Stomach (tissue), 4 donors: ENCODE data around the gene SLC23A1.

ENCODE experiments used
- EP300 ChIP-seq: sonication (generic); formaldehyde crosslinking; IDR thresholded peaks from one replicate; pipeline ENCODE4 v1.6.1; 2017; ENCODE audit warnings: antibody characterized with exemption
- POLR2A ChIP-seq, 4 donors: fragments of 450-650 bp; IDR thresholded peaks; one replicate each; pipeline ENCODE4 v1.6.1; 2016; ENCODE audit warnings: antibody characterized with exemption in 4 of 4, control low read depth in 2 of 4, mild to moderate bottlenecking in 1 of 4, moderate library complexity in 1 of 4
- TF ChIP-seq, protein P1 (sequence below), 7 experiments: fragments of 450-650 bp in 4 of 7; fragments of 200-600 bp in 3 of 7; sonication (generic) in 3 of 7; IDR thresholded peaks; one replicate each; pipeline ENCODE4 v1.5.1; 2016 to 2019; ENCODE audit warnings: antibody characterized with exemption in 7 of 7, control low read depth in 2 of 7, mild to moderate bottlenecking in 1 of 7

DNA sequence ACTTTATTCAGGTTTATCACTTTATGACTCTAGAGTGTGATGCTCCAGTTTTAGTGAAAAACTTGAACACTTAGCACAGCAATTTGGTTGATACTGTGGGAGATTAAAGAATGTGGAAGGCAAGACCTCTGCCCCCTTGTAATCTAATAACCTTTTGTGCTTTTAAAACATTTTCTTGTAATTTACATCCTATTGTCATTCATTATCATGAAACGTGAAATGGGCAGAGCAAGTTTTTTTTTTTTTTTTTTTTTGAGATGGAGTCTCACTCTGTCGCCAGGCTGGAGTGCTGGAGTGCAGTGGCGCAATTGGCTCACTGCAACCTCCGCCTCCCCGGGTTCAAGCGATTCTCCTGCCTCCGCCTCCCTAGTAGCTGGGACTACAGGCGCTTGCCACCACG, 39.6 kb downstream of the SLC23A1 start:
- TF ChIP-seq, protein P1, sequence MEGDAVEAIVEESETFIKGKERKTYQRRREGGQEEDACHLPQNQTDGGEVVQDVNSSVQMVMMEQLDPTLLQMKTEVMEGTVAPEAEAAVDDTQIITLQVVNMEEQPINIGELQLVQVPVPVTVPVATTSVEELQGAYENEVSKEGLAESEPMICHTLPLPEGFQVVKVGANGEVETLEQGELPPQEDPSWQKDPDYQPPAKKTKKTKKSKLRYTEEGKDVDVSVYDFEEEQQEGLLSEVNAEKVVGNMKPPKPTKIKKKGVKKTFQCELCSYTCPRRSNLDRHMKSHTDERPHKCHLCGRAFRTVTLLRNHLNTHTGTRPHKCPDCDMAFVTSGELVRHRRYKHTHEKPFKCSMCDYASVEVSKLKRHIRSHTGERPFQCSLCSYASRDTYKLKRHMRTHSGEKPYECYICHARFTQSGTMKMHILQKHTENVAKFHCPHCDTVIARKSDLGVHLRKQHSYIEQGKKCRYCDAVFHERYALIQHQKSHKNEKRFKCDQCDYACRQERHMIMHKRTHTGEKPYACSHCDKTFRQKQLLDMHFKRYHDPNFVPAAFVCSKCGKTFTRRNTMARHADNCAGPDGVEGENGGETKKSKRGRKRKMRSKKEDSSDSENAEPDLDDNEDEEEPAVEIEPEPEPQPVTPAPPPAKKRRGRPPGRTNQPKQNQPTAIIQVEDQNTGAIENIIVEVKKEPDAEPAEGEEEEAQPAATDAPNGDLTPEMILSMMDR (IDR thresholded peaks at IDR 0.05): no peak
- TF ChIP-seq EP300 (no peak), POLR2A (IDR thresholded peaks at IDR 0.05) (no peak)
